Measurements from ENCODE around the gene ICA1.
"Not testable (repeated sequence)": the region's sequence is repeated elsewhere in the genome, so short reads cannot be mapped to it uniquely, and the experiment has no call there.

The ICA1 gene

GRCh38 chr7:8130663-8131062 is 131.3 kb downstream of the ICA1 start:
- DNase-seq (ENCODE audit: low read depth) = no peak

- no peak for DNase-seq (ENCODE audit: low read depth)
Measured at GRCh38 chr7:8129318-8129659, 132.7 kb downstream of the ICA1 start.

- no peak for DNase-seq (ENCODE audit: low read depth)
Measured at GRCh38 chr7:8128449-8129317, 133.3 kb downstream of the ICA1 start.

GRCh38 chr7:8126601-8127167 is 135.3 kb downstream of the ICA1 start:
- no peak for DNase-seq (ENCODE audit: low read depth)

GRCh38 chr7:8125680-8126444 is 136.1 kb downstream of the ICA1 start:
- DNase-seq (ENCODE audit: low read depth) = peak; percentile 60

GRCh38 chr7:8121243-8121642 is 140.7 kb downstream of the ICA1 start:
- no peak for DNase-seq (ENCODE audit: low read depth)

GRCh38 chr7:8120390-8121058 is 141.4 kb downstream of the ICA1 start:
- no peak for DNase-seq (ENCODE audit: low read depth)

- no peak for DNase-seq (ENCODE audit: low read depth)
Measured at GRCh38 chr7:8119262-8119661, 142.7 kb downstream of the ICA1 start.

- DNase-seq (ENCODE audit: low read depth) = no peak
Measured at GRCh38 chr7:8117195-8117594, 144.8 kb downstream of the ICA1 start.

GRCh38 chr7:8115547-8116402 is 146.2 kb downstream of the ICA1 start:
- no peak for DNase-seq (ENCODE audit: low read depth)

GRCh38 chr7:8114175-8114574 is 147.8 kb downstream of the ICA1 start:
- no peak for DNase-seq (ENCODE audit: low read depth)

- DNase-seq (ENCODE audit: low read depth) = no peak
Measured at GRCh38 chr7:8113184-8113583, 148.8 kb downstream of the ICA1 start.

GRCh38 chr7:8112685-8113084 is 149.3 kb downstream of the ICA1 start:
- no peak for DNase-seq (ENCODE audit: low read depth)

- no peak for DNase-seq (ENCODE audit: low read depth)
Measured at GRCh38 chr7:8111282-8111960, 150.5 kb downstream of the ICA1 start.

- no peak for DNase-seq (ENCODE audit: low read depth)
Measured at GRCh38 chr7:8109196-8110022, 152.6 kb downstream of the ICA1 start.

- DNase-seq (ENCODE audit: low read depth) = no peak
Measured at GRCh38 chr7:8105449-8106095, 156.4 kb downstream of the ICA1 start.

- DNase-seq (ENCODE audit: low read depth) = no peak
Measured at GRCh38 chr7:8103282-8103681, 158.7 kb downstream of the ICA1 start.

GRCh38 chr7:8101292-8101691 is 160.7 kb downstream of the ICA1 start:
- DNase-seq (ENCODE audit: low read depth) = not testable (repeated sequence)
